ENCODE measurements around the gene STOM.
A peak's percentile ranks its signal among the peaks of the same experiment; 100 is the strongest.
"Not testable (repeated sequence)": the region's sequence is repeated elsewhere in the genome, so short reads cannot be mapped to it uniquely, and the experiment has no call there.

Gene STOM

DNA sequence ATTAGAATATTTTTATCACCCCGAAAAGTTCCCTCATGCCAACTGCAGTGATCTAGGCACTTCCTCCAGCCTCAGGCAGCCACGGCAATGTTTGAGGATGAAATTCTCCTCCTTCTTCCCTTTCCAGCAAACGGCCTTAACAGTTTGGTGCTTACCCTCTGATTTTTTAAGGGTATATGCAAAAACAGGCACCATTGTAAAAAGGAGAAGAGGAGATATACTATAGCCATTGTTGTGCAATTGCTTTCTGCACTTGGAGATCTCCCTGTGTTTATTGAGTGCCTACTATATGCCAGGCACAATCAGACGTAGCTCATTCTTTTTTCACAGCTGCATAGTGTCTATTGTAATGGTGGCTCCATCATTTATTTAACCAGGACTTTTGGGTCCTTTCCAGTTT lies 72.7 kb downstream of the STOM start:
- Mint-ChIP-seq H3K4me1 (peaks cover 33% of the 10 kb centered on the region), H3K27me3 (no peaks in the 10 kb centered on the region), H3K27ac (peak overlapping the region; percentile 76), H3K9me3 (no peaks in the 10 kb centered on the region), H3K4me3 (no peak overlapping the region), H3K36me3 (no peaks in the 10 kb centered on the region)
- no peak for ATAC-seq

DNA sequence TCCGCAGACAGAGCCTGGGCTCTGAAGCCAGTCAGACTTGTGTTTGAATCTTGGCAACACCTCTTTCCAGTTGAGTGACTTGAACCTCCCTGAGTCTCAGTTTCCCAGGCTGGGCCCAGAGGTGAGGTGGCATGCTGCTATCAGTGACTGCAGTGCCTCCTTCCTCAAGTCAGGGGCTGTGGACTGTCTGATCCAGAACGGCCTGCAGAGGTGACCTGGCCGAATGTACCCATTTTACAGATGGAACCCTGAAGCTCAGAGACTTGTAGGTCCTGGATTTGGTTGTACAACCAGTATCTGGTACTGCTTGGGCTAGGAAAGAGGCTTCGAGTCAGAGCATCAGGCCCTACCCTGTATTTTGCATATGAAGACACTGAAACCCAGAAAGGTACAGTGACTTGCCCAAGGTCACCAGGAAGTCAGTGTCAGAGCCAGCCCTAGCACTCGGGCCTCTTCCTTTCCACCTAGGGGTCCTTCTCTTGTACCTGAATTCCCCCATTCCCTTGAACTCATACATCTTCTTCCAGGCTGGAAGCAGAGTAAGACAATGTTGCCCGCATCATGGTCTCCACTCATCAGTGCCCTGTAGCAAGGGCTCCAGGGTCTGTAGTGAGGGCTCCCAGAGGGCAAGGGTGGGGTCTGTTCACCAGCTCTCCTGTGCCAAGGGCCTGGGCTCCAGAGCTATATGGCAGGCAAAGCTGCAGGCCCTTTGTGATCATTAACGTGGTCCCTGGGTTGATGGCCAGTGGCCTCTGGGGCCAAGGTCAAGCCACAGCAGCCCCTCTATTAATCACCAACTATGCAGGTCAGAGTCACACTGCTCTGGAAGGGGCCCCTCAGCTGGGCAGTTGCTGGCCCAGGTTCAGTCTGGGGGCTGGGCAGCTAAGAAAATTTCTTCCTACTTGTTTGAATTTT lies 73.6 kb downstream of the STOM start:
- no peaks in the 10 kb centered on the region for H3K9me3 Mint-ChIP-seq
- H3K4me3 Mint-ChIP-seq, result no peak overlapping the region
- H3K27ac Mint-ChIP-seq, result peak overlapping the region; percentile 76
- no peaks in the 10 kb centered on the region for H3K36me3 Mint-ChIP-seq
- no peaks in the 10 kb centered on the region for H3K27me3 Mint-ChIP-seq
- peaks cover 33% of the 10 kb centered on the region for H3K4me1 Mint-ChIP-seq
- no peak for ATAC-seq

DNA sequence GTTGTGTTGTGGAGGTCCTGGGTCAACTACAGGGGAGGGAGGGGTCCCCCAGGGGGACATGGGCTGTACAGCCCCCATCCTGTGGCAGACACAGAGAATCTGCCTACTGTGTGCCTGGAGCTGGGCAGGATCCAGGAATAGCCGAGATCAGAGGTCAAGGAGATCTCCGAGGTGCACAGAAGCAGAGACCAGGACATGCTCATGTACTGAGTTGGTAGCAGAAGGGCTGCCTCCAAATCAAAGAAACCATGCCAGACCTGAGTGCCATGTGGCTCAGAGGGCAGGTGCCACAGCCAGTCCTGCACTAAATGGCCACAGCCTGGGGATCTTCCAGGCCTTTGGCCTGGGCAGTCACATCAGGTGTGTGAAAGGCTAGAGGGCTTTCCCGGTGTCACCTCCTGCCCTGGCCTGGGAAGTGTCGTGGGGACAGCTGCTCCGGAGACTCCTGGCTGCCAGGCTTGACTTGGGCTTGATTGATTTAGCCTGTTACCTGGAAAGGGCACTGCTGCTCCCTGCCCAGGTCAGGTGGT lies 74.3 kb downstream of the STOM start:
- peak overlapping the region; percentile 33 for H3K27ac Mint-ChIP-seq
- no peak for ATAC-seq

DNA sequence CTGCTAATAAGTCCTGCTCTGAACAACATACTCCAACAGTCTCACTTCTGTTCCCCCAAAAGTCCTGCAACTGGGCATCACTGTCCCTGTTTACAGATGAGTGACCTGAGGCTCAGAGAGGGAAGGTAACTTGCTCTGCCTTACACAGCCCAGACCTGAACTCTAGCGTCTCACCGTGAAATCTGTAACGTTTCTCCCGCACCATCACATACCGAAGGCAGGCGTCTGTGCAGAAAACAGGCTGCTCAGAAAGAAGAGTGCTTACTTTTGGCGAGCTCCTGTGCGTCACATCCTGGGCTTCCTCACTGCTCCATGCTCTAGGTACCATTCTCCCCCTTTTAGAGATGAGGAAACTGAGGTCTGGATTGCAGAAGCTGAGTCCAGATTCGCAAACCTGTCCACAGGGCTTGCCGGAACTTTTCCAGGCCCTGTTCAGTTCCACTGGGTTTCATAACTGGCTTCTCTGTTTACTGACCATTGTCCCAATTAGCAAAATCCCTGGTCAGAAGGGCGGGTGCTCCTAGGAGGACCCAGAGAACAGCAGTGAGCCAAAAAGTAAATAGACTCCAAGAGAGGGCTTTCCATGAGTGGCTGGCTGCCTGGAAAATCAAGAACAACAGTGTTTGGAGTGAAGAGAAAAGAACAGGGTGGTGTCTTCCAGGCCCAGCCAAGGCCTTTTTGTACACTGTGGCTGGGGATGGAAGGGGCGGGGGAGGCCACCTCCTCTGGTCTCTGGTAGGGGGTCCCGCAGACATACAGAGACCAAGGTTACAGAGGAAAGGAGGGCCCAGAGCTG lies 75.0 kb downstream of the STOM start:
- no peak overlapping the region for H3K4me3 Mint-ChIP-seq
- H3K4me1 Mint-ChIP-seq, result peaks cover 25% of the 10 kb centered on the region
- ATAC-seq, result no peak
- H3K9me3 Mint-ChIP-seq, result no peaks in the 10 kb centered on the region
- peak overlapping the region; percentile 33 for H3K27ac Mint-ChIP-seq
- H3K36me3 Mint-ChIP-seq, result no peaks in the 10 kb centered on the region
- no peaks in the 10 kb centered on the region for H3K27me3 Mint-ChIP-seq

More for the DNA sequence above, 74.3 kb downstream of the STOM start:
- no peaks in the 10 kb centered on the region for H3K36me3 Mint-ChIP-seq
- H3K27me3 Mint-ChIP-seq, result no peaks in the 10 kb centered on the region
- no peak overlapping the region for H3K4me3 Mint-ChIP-seq
- no peaks in the 10 kb centered on the region for H3K9me3 Mint-ChIP-seq
- H3K4me1 Mint-ChIP-seq, result peaks cover 32% of the 10 kb centered on the region

DNA sequence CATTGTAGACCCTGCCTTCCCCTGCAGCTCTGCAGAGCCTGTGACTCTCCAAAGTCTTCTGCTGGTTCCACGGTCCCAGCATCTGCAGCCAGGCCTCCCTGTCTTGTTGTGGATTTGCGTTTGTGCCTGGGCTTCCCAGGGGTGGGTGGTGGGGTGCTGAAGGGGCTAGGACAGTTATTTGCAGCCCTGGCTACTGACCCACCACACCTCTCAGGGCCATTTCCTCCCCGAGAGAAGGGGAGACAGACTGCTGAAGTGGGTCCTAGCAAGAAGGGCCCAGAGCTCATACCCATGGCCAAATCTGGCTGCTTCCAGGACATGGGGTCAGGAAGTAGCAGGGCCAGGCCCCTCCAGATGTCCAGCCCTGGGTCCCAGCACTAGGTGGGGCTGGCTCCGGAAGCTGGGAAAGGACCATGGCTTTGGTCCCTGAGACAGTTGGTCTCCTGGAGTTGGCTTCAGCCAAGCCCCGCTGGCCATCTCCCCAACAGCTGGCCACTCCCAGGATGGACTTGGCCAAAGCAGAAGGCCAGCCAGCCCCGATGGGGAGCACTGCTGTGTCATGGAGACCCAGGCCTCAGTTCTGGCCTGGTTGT lies 75.8 kb downstream of the STOM start:
- no peak for ATAC-seq
- no peaks in the 10 kb centered on the region for H3K27me3 Mint-ChIP-seq
- no peak overlapping the region for H3K4me3 Mint-ChIP-seq
- H3K9me3 Mint-ChIP-seq, result no peaks in the 10 kb centered on the region
- H3K4me1 Mint-ChIP-seq, result peaks cover 22% of the 10 kb centered on the region
- no peaks in the 10 kb centered on the region for H3K36me3 Mint-ChIP-seq
- H3K27ac Mint-ChIP-seq, result no peak overlapping the region

DNA sequence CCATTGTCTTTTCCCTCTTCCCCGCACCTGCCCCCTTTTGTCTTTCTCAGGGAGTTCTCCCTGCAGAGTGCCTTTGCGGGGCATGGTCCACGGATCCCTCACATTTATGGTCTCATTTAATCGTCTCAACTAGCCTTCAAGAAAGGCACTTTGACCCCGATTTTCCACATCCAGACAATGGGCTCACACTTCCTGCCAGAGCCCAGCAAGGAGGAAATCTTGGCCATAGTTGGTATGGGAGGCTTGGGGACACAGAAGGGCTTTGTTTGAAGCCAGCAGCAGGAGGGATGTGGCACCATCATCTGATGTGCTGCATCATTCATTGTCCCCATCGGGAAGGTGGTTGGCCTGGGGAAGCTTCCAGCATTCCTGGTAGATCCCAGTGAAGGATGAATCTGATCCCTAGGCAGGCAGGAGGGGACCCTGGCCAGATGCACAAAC lies 77.2 kb downstream of the STOM start:
- H3K27ac Mint-ChIP-seq, result no peak overlapping the region
- no peak for ATAC-seq
- H3K36me3 Mint-ChIP-seq, result no peaks in the 10 kb centered on the region
- H3K9me3 Mint-ChIP-seq, result no peaks in the 10 kb centered on the region
- H3K27me3 Mint-ChIP-seq, result no peaks in the 10 kb centered on the region
- no peak overlapping the region for H3K4me3 Mint-ChIP-seq
- H3K4me1 Mint-ChIP-seq, result peaks cover 8% of the 10 kb centered on the region

DNA sequence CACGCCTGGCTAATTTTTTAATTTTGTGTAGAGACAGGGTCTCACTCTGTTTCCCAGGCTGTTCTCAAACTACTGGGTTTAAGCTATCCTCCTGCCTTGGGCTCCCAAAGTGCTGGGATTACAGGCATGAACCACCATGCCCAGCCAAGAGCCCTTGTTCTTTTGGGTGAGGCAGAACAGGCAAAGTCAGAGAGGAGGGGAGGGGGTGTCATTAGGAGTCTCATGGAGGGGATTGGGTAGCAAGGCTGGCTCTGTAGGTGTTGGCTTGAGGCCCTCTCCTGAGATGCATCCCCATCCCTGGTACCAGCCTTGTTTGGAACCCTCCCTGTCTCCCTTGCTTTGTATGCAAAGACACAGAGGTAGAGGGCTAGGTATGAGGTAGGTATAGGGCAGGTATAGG lies 78.0 kb downstream of the STOM start:
- no peak for ATAC-seq
- H3K27me3 Mint-ChIP-seq, result no peaks in the 10 kb centered on the region
- H3K4me3 Mint-ChIP-seq, result no peak overlapping the region
- no peaks in the 10 kb centered on the region for H3K9me3 Mint-ChIP-seq
- no peak overlapping the region for H3K27ac Mint-ChIP-seq
- H3K36me3 Mint-ChIP-seq, result no peaks in the 10 kb centered on the region
- H3K4me1 Mint-ChIP-seq, result peaks cover under 1% of the 10 kb centered on the region

DNA sequence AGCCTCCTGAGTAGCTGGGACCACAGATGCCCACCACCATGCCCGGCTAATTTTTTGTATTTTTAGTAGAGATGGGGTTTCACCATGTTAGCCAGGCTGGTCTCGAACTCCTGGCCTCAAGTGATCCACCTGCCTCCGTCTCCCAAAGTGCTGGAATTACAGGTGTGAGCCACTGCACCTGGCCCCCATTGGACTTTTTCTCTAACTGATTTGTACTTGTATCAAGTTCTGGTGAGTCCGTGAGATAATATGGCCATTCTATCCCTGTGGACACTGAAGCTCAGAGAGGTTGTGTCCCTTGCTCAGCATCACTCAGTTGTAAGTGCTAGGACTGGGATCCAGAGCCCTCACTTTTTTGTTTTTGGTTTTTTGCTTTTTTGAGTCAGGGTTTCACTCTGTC lies 78.5 kb downstream of the STOM start:
- H3K27ac Mint-ChIP-seq, H3K9me3 Mint-ChIP-seq, H3K4me1 Mint-ChIP-seq, ATAC-seq, H3K36me3 Mint-ChIP-seq, H3K4me3 Mint-ChIP-seq, H3K27me3 Mint-ChIP-seq: not testable (repeated sequence)

DNA sequence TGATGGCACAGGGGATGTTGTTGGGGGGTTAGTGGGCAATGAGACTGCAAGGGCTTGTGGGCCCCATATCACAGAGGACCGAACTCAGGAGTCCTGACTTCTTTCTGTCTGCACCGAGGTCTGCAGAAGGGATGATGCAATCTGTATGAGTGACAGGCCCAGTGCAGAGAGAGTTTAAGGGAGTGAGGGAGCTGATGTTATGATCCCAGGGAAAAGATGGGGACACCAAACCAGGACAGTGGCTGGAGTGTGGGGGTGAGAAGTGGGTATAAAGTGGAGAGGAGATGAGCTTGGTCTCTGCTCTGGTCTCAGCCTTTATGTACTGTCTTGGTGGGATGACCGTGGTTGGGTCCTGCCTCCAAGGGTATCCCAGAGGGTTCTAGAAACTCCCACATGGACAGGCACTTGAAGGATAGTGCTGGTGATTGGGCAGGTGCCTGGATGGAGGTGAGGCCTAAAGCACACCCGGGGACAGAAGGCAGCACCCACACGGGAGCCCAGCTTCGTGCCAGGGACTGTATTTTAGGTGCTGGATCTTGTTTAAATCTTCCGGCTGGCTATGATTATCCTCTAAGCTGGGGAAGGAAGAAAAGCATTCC lies 80.2 kb downstream of the STOM start:
- Mint-ChIP-seq H3K27ac (no peak overlapping the region), H3K27me3 (no peaks in the 10 kb centered on the region), H3K9me3 (no peaks in the 10 kb centered on the region), H3K4me3 (no peak overlapping the region), H3K4me1 (peaks cover 6% of the 10 kb centered on the region), H3K36me3 (peaks cover 6% of the 10 kb centered on the region)
- ATAC-seq, result no peak

DNA sequence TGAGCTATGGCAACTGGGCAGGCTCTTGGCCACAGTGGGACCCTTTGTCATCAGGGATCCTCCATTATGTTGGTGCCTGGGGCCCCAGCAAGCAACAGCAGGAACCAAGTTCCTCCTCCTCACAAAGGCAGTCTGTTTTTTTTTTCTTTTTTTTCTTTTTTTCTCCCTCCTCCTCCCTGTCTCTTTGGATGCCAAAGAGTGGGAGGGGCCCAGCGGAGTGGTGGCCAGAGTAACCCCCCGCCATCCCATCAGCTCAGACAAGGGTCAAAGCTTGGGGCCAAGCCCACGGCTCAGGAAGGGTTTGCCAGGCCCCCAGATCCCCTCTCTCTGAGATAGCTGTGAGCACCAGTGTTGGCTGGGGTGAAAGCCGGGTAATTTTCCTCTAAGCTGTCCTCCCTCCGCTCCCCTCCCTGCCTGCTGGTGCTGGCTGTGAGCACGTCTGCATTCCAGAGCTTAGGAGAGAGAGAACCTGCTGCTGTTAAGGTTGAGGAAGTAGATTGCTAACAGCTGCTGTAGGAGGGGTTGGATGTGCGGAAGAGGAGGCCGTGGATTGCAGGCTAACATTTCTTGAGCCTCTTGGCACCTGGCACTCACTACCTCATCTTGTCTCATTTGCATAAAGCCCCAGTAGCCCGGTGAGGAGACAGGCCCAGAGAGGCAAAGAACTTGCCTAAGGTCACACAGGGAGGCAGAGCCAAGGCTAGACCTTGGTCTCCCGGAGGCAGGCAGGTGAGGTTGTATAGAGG lies 80.9 kb downstream of the STOM start:
- Mint-ChIP-seq H3K9me3 (no peaks in the 10 kb centered on the region), H3K4me1 (peaks cover 11% of the 10 kb centered on the region), H3K36me3 (peaks cover 12% of the 10 kb centered on the region), H3K27me3 (no peaks in the 10 kb centered on the region), H3K27ac (no peak overlapping the region), H3K4me3 (no peak overlapping the region)
- no peak for ATAC-seq

All from stimulated activated memory B cell treated with anti-CD40 and anti-IgM and Interleukin-4, amounts not matched to agents 10 μg/mL and 1 μg/mL and 100 μg/mL, for 72 hours (primary cell).